DOHH2 (cell line): ENCODE measurements around the gene CDHR4.
A peak's percentile ranks its signal among the peaks of the same experiment; 100 is the strongest.

Experiments used
- H3F3A ChIP-seq: fragments of 200-600 bp; sonication (generic), shearing (Covaris generic); 2 replicates; pipeline ENCODE4 v1.6.0; 2016; ENCODE audit warnings: antibody characterized with exemption, mild to moderate bottlenecking; ENCODE audit not compliant: control insufficient read depth, insufficient read depth
- H3K27ac ChIP-seq: fragments of 200-600 bp; sonication (generic); 2 replicates; pipeline ENCODE4 v1.5.1; 2014; ENCODE audit warnings: low read depth, mild to moderate bottlenecking, low read length, moderate library complexity
- H3K27me3 ChIP-seq: fragments of 200-600 bp; sonication (generic); 2 replicates; pipeline ENCODE4 v1.6.1; 2014; ENCODE audit warnings: mild to moderate bottlenecking, low read length, mixed read lengths; ENCODE audit not compliant: control insufficient read depth
- H3K36me3 ChIP-seq: fragments of 200-600 bp; sonication (generic); 2 replicates; pipeline ENCODE4 v1.6.1; 2014; ENCODE audit warnings: mild to moderate bottlenecking, low read length, moderate library complexity, mixed read lengths; ENCODE audit not compliant: control insufficient read depth
- H3K4me1 ChIP-seq: fragments of 200-600 bp; sonication (generic); 2 replicates; pipeline ENCODE4 v1.6.1; 2014; ENCODE audit warnings: mild to moderate bottlenecking, low read length, mixed read lengths; ENCODE audit not compliant: control insufficient read depth
- H3K4me2 ChIP-seq: fragments of 200-600 bp; sonication (generic); 2 replicates; pipeline ENCODE4 v1.6.0; 2014; ENCODE audit warnings: mild to moderate bottlenecking, low read length, moderate library complexity
- H3K4me3 ChIP-seq: fragments of 200-600 bp; sonication (generic); 2 replicates; pipeline ENCODE4 v1.5.1; 2014; ENCODE audit warnings: mild to moderate bottlenecking, low read length, mixed read lengths
- H3K79me2 ChIP-seq: fragments of 200-600 bp; sonication (generic); 2 replicates; pipeline ENCODE4 v1.6.1; 2014; ENCODE audit warnings: mild to moderate bottlenecking, low read length, mixed read lengths; ENCODE audit not compliant: control insufficient read depth
- H3K9me2 ChIP-seq: fragments of 200-600 bp; sonication (generic); replicated peaks from 2 replicates; pipeline ENCODE4 v1.6.1; 2014; ENCODE audit warnings: mild to moderate bottlenecking, low read length, mixed read lengths; ENCODE audit not compliant: control insufficient read depth
- H3K9me3 ChIP-seq: fragments of 200-600 bp; sonication (generic); 2 replicates; pipeline ENCODE4 v1.6.1; 2014; ENCODE audit warnings: antibody characterized with exemption, low read length, mixed read lengths; ENCODE audit not compliant: control insufficient read depth, insufficient read depth
- H4K20me1 ChIP-seq: fragments of 200-600 bp; sonication (generic); 2 replicates; pipeline ENCODE4 v1.6.0; 2014; ENCODE audit warnings: low read depth, mild to moderate bottlenecking, antibody characterized with exemption, low read length, moderate library complexity; ENCODE audit not compliant: control insufficient read depth, insufficient read depth
- EZH2phosphoT487 ChIP-seq: fragments of 200-600 bp; sonication (generic); IDR thresholded peaks from 2 replicates; pipeline ENCODE4 v1.6.1; 2017; ENCODE audit warnings: borderline replicate concordance, mild to moderate bottlenecking, antibody characterized with exemption, low read length, moderate library complexity, mixed read lengths
- TF ChIP-seq, protein P1 (sequence below): fragments of 200-600 bp; sonication (generic); IDR thresholded peaks from one replicate; pipeline ENCODE4 v1.5.1; 2014; ENCODE audit warnings: antibody characterized with exemption, mild to moderate bottlenecking, low read depth, low read length; ENCODE audit not compliant: poor library complexity, severe bottlenecking

The CDHR4 gene

GRCh38 chr3:49802719-49803464 is 3.2 kb upstream of the CDHR4 start, which contains the start of gene INKA1:
TSS of gene INKA1 (plus strand) at chr3:49803261. CDS start at chr3:49803393, 132 bp downstream.
- Histone ChIP-seq H3K79me2 (peaks cover 19% of the 10 kb centered on the region), H3F3A (peaks cover 22% of the 10 kb centered on the region), H3K4me2 (peak within 1 kb of the TSS; percentile 99), H4K20me1 (no peaks in the 10 kb centered on the region), H3K27ac (peak within 1 kb of the TSS; percentile 98), H3K36me3 (peaks cover 22% of the 10 kb centered on the region), H3K9me3 (no peaks in the 10 kb centered on the region), H3K4me3 (peak within 1 kb of the TSS; percentile 90), H3K4me1 (peaks cover 54% of the 10 kb centered on the region), H3K9me2 (no peaks in the 10 kb centered on the region), H3K27me3 (no peaks in the 10 kb centered on the region)
- TF ChIP-seq, protein P1, sequence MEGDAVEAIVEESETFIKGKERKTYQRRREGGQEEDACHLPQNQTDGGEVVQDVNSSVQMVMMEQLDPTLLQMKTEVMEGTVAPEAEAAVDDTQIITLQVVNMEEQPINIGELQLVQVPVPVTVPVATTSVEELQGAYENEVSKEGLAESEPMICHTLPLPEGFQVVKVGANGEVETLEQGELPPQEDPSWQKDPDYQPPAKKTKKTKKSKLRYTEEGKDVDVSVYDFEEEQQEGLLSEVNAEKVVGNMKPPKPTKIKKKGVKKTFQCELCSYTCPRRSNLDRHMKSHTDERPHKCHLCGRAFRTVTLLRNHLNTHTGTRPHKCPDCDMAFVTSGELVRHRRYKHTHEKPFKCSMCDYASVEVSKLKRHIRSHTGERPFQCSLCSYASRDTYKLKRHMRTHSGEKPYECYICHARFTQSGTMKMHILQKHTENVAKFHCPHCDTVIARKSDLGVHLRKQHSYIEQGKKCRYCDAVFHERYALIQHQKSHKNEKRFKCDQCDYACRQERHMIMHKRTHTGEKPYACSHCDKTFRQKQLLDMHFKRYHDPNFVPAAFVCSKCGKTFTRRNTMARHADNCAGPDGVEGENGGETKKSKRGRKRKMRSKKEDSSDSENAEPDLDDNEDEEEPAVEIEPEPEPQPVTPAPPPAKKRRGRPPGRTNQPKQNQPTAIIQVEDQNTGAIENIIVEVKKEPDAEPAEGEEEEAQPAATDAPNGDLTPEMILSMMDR, result peak; percentile 4
- no peak for TF ChIP-seq EZH2phosphoT487

GRCh38 chr3:49801160-49801559 is 1.5 kb upstream of the CDHR4 start:
- no peaks in the 10 kb centered on the region for H3K9me3 ChIP-seq
- H3K4me3 ChIP-seq, result no peak overlapping the region
- peaks cover 18% of the 10 kb centered on the region for H3K36me3 ChIP-seq
- no peaks in the 10 kb centered on the region for H4K20me1 ChIP-seq
- no peak for TF ChIP-seq EZH2phosphoT487
- TF ChIP-seq, protein P1, result no peak
- no peaks in the 10 kb centered on the region for H3K27me3 ChIP-seq
- peaks cover 11% of the 10 kb centered on the region for H3F3A ChIP-seq
- no peaks in the 10 kb centered on the region for H3K9me2 ChIP-seq
- peaks cover 37% of the 10 kb centered on the region for H3K4me1 ChIP-seq
- H3K79me2 ChIP-seq, result peaks cover 16% of the 10 kb centered on the region
- H3K4me2 ChIP-seq, result no peak overlapping the region; the same call in 1 of the 2 replicates
- no peak overlapping the region for H3K27ac ChIP-seq

DNA sequence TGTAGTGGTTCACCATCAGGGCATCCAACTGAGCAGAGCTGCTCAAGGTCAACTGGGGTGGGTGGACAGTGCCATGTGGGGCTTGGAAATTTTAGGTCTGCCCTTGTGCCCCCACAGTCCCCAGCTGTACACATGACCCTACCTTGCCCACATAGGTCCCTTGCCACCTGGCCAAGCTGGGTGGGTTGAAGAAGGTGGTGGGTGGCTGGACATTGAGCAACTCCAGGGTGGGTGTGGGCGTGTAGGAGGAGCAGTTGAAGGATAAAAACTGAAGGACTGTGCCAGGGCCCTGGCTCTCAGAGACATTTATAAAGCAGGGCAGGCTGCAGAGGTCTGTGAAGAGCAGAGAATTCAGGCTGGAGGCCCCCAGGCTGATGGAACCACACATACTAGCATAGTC is 568 bp downstream of the CDHR4 start:
- Histone ChIP-seq H3K9me3 (no peaks in the 10 kb centered on the region), H3K9me2 (no peaks in the 10 kb centered on the region), H3F3A (no peaks in the 10 kb centered on the region), H3K27me3 (no peaks in the 10 kb centered on the region), H3K36me3 (peaks cover 7% of the 10 kb centered on the region; the same call in 1 of the 2 replicates), H3K4me2 (no peak overlapping the region), H3K4me3 (no peak overlapping the region), H3K27ac (no peak overlapping the region), H3K4me1 (peaks cover 17% of the 10 kb centered on the region), H4K20me1 (no peaks in the 10 kb centered on the region), H3K79me2 (peaks cover 10% of the 10 kb centered on the region)
- TF ChIP-seq, protein P1, result no peak
- no peak for TF ChIP-seq EZH2phosphoT487
